SKM-1 (cell line): ENCODE results near the gene MS4A10.
A peak's percentile ranks its signal among the peaks of the same experiment; 100 is the strongest.
"Not testable (repeated sequence)": the region's sequence is repeated elsewhere in the genome, so short reads cannot be mapped to it uniquely, and the experiment has no call there.

Experiments
- DNase-seq: peaks from one replicate; lab custom pipeline; 2025; ENCODE audit not compliant: unreplicated experiment; lab: John Stamatoyannopoulos, UW

MS4A10 gene

GRCh38 chr11:60785136-60785535 lies at the start of gene MS4A10:
Gene MS4A10 (plus strand): TSS chr11:60785333. CDS start chr11:60790336, 5,003 bp downstream.
- DNase-seq: no peak

- DNase-seq: no peak
Measured at GRCh38 chr11:60739114-60739513, 46.0 kb upstream of the MS4A10 start.

GRCh38 chr11:60740573-60740972 lies 44.6 kb upstream of the MS4A10 start:
- DNase-seq: no peak

- no peak for DNase-seq
Measured at GRCh38 chr11:60741421-60741820, 43.7 kb upstream of the MS4A10 start.

GRCh38 chr11:60743058-60743457 lies 42.1 kb upstream of the MS4A10 start:
- DNase-seq: no peak

GRCh38 chr11:60744114-60744513 lies 41.0 kb upstream of the MS4A10 start:
- no peak for DNase-seq

GRCh38 chr11:60747359-60747873 lies 37.7 kb upstream of the MS4A10 start:
- no peak for DNase-seq

GRCh38 chr11:60748225-60748624 lies 36.9 kb upstream of the MS4A10 start:
- DNase-seq: no peak

- DNase-seq: no peak
Measured at GRCh38 chr11:60748821-60749220, 36.3 kb upstream of the MS4A10 start.

- DNase-seq: no peak
Measured at GRCh38 chr11:60750911-60751310, 34.2 kb upstream of the MS4A10 start.

- no peak for DNase-seq
Measured at GRCh38 chr11:60753309-60753708, 31.8 kb upstream of the MS4A10 start.

GRCh38 chr11:60754887-60755286 lies 30.2 kb upstream of the MS4A10 start:
- DNase-seq: no peak

GRCh38 chr11:60756307-60757032 lies 28.7 kb upstream of the MS4A10 start, which contains the start of gene MS4A15:
Gene MS4A15 (plus strand): TSS chr11:60756867. CDS start chr11:60763734, 6,867 bp downstream.
- peak; percentile 5 for DNase-seq

GRCh38 chr11:60757231-60757800 lies 27.8 kb upstream of the MS4A10 start:
- DNase-seq: no peak

GRCh38 chr11:60758671-60759070 lies 26.5 kb upstream of the MS4A10 start:
- DNase-seq: not testable (repeated sequence)

GRCh38 chr11:60759438-60760225 lies 25.5 kb upstream of the MS4A10 start:
- peak; percentile 25 for DNase-seq

- DNase-seq: no peak
Measured at GRCh38 chr11:60761436-60762190, 23.5 kb upstream of the MS4A10 start.

- no peak for DNase-seq
Measured at GRCh38 chr11:60762851-60763691, 22.1 kb upstream of the MS4A10 start.

- no peak for DNase-seq
Measured at GRCh38 chr11:60763692-60764369, 21.3 kb upstream of the MS4A10 start.
